Measurements from ENCODE around the gene ZNF134.

GRCh38 chr19:57655443-57655842 is 41.4 kb downstream of the ZNF134 start:
- TF ChIP-seq POLR2AphosphoS5 (IDR thresholded peaks at IDR 0.05; ENCODE audit: low read depth, low read length): no peak
- no peak for TF ChIP-seq POLR2A (IDR thresholded peaks at IDR 0.05; ENCODE audit: low read depth, low read length)
- TF ChIP-seq SPI1 (IDR thresholded peaks at IDR 0.05; ENCODE audit: low read depth, low read length): no peak
- TF ChIP-seq TAF1 (IDR thresholded peaks at IDR 0.05; ENCODE audit: low read depth, low read length): no peak
